NCI-H1105 treated with DMSO at 0.1 percent for 48 hours (cell line): ENCODE results near the gene TMEM198.

Experiments
- DNase-seq: peaks from one replicate; lab custom pipeline; 2025; lab: John Stamatoyannopoulos, UW

Gene TMEM198

GRCh38 chr2:219509780-219510511 is 33.9 kb upstream of the TMEM198 start:
- DNase-seq: peak; percentile 44

- DNase-seq: no peak
Observed at GRCh38 chr2:219510512-219511135, 33.2 kb upstream of the TMEM198 start.

GRCh38 chr2:219511547-219512325 is 32.1 kb upstream of the TMEM198 start:
- peak; percentile 16 for DNase-seq

- DNase-seq: no peak
Observed at GRCh38 chr2:219512524-219513216, 31.2 kb upstream of the TMEM198 start.

GRCh38 chr2:219513787-219514186 is 30.0 kb upstream of the TMEM198 start:
- no peak for DNase-seq

- peak; percentile 10 for DNase-seq
Observed at GRCh38 chr2:219514196-219514761, 29.5 kb upstream of the TMEM198 start, which contains the start of gene ASIC4. Gene ASIC4, plus strand, starts transcription at chr2:219514482. Its CDS starts 243 bp downstream, at chr2:219514725.

- DNase-seq: no peak
Observed at GRCh38 chr2:219514836-219515235, 29.0 kb upstream of the TMEM198 start.

GRCh38 chr2:219515874-219516629 is 27.8 kb upstream of the TMEM198 start:
- no peak for DNase-seq

GRCh38 chr2:219516888-219517287 is 26.9 kb upstream of the TMEM198 start:
- DNase-seq: no peak

GRCh38 chr2:219517954-219518778 is 25.7 kb upstream of the TMEM198 start:
- no peak for DNase-seq

GRCh38 chr2:219519526-219519916 is 24.3 kb upstream of the TMEM198 start:
- DNase-seq: no peak

- no peak for DNase-seq
Observed at GRCh38 chr2:219520079-219520478, 23.7 kb upstream of the TMEM198 start.

- DNase-seq: peak; percentile 16
Observed at GRCh38 chr2:219521066-219521880, 22.6 kb upstream of the TMEM198 start.

GRCh38 chr2:219522111-219523030 is 21.5 kb upstream of the TMEM198 start:
- no peak for DNase-seq

GRCh38 chr2:219523031-219523671 is 20.7 kb upstream of the TMEM198 start:
- no peak for DNase-seq

GRCh38 chr2:219524817-219525216 is 19.0 kb upstream of the TMEM198 start:
- DNase-seq: no peak

- no peak for DNase-seq
Observed at GRCh38 chr2:219525533-219526232, 18.1 kb upstream of the TMEM198 start.
